ENCODE data around the gene KRTAP4-3. TPM values are rescaled to one million over a fixed set of nuclear protein-coding genes. Genes with fewer than 3 reads are reported as not detected.

Gene KRTAP4-3
- total and polyA plus RNA-seq, 2 of the 8 experiments (the other 6 are each of a cell fraction or from before 2014, with no cell fraction given) = not detected

GRCh38 chr17:41176744-41177387 is 8.8 kb upstream of the KRTAP4-3 start:
- Histone ChIP-seq H3K4me2 (ENCODE audit: insufficient read depth in 1 of 2, low read depth in 2 of 2, low read length in 2 of 2) (no peak overlapping the region), H2BK12ac (ENCODE audit: low read depth, low read length) (no peak overlapping the region), H4K5ac (ENCODE audit: insufficient read length, low read depth, low read length) (no peak overlapping the region), H4K91ac (replicated peaks; ENCODE audit: insufficient read length, low read length) (no peak overlapping the region), H3K36me3 (ENCODE audit: control insufficient read depth in 2 of 4, insufficient read depth in 4 of 4, low read length in 3 of 4) (no peaks in the 10 kb centered on the region), H2BK15ac (ENCODE audit: low read length) (no peak overlapping the region), H3K14ac (ENCODE audit: insufficient read length) (no peak overlapping the region), H3K18ac (ENCODE audit: extremely low read depth, low read length) (no peak overlapping the region), H3K4ac (replicated peaks; ENCODE audit: insufficient read length, low read depth, low read length) (no peak overlapping the region), H3K4me3 (ENCODE audit: extremely low read depth in 1 of 4, insufficient read depth in 2 of 4, low read depth in 3 of 4, low read length in 4 of 4) (no peak overlapping the region), H3K27ac (ENCODE audit: low read depth, low read length) (no peak overlapping the region), H3K79me1 (ENCODE audit: low read depth, low read length) (no peaks in the 10 kb centered on the region), H3K9ac (replicated peaks in 1 of 4; ENCODE audit: extremely low read depth in 1 of 4, low read depth in 3 of 4, low read length in 3 of 4) (no peak overlapping the region), H3K56ac (replicated peaks; ENCODE audit: insufficient read length, low read depth, low read length) (no peak overlapping the region), H3K23me2 (ENCODE audit: low read depth, low read length) (no peaks in the 10 kb centered on the region), H3K27me3 (replicated peaks in 1 of 4; ENCODE audit: control insufficient read depth in 3 of 4, extremely low read depth in 1 of 4, insufficient read depth in 3 of 4, low read length in 3 of 4) (no peaks in the 10 kb centered on the region), H3K79me2 (ENCODE audit: control insufficient read depth in 1 of 2, insufficient read depth in 2 of 2, low read length in 2 of 2) (no peaks in the 10 kb centered on the region), H2BK5ac (ENCODE audit: low read depth, low read length) (no peak overlapping the region), H2AK5ac (ENCODE audit: low read depth, low read length) (no peak overlapping the region), H2BK20ac (ENCODE audit: low read length) (no peak overlapping the region), H3K23ac (ENCODE audit: insufficient read length) (no peak overlapping the region), H4K20me1 (replicated peaks in 1 of 2; ENCODE audit: control insufficient read depth in 1 of 2, insufficient read depth in 2 of 2, low read length in 2 of 2) (no peaks in the 10 kb centered on the region), H3K4me1 (replicated peaks in 1 of 4; ENCODE audit: control insufficient read depth in 3 of 4, insufficient read depth in 4 of 4, low read length in 3 of 4) (no peaks in the 10 kb centered on the region), H2BK120ac (replicated peaks; ENCODE audit: low read depth, low read length) (no peak overlapping the region), H3K9me3 (ENCODE audit: insufficient read depth in 2 of 2, low read depth in 1 of 2, low read length in 1 of 2) (no peaks in the 10 kb centered on the region), H2AFZ (ENCODE audit: low read length) (no peak overlapping the region), H4K8ac (ENCODE audit: extremely low read depth, insufficient read depth, low read length) (no peak overlapping the region)
- DNase-seq (ENCODE audit: low read depth in 1 of 2, low spot score in 2 of 2) (no peak), FAIRE-seq (no peak)
- CTCF ChIA-PET (ENCODE audit: partially characterized antibody) = interaction anchor here (0.7 to 0.8 kb wide), 2 partner anchors 147 to 151 kb away, joined by 3 read pairs; no protein-coding TSS in a partner anchor
- POLR2A ChIA-PET (ENCODE audit: partially characterized antibody) = no interaction called here
- 91% methylated on average over 3 of the region's 3 CpGs; no CpG with 5 or more reads in 1 of the 2 experiments for WGBS, 2 experiments (ENCODE audit: extremely low coverage in 1 of 2, insufficient coverage in 1 of 2, insufficient read length in 1 of 2, insufficient replicate concordance in 2 of 2, low coverage in 1 of 2, low lambda C conversion rate in 2 of 2, missing lambda C conversion rate in 1 of 2)
- no peak for TF ChIP-seq KDM1A (IDR thresholded peaks at IDR 0.05; ENCODE audit: borderline replicate concordance, low read length)
- TF ChIP-seq RFX5 (IDR thresholded peaks at IDR 0.05; ENCODE audit: borderline replicate concordance, low read depth, low read length) = no peak
- TF ChIP-seq E2F6 (IDR thresholded peaks at IDR 0.05) = no peak
- no peak for TF ChIP-seq CHD2 (IDR thresholded peaks at IDR 0.05; ENCODE audit: low read length)
- TF ChIP-seq EGR1 (IDR thresholded peaks at IDR 0.05; ENCODE audit: borderline replicate concordance, low read depth, low read length) = no peak
- no peak for TF ChIP-seq JUN (IDR thresholded peaks at IDR 0.05; ENCODE audit: low read depth, low read length)
- TF ChIP-seq CTCF (IDR thresholded peaks at IDR 0.05; ENCODE audit: control extremely low read depth in 1 of 3, insufficient read depth in 1 of 3, low read depth in 1 of 3, low read length in 3 of 3) = no peak
- TF ChIP-seq POU5F1 (IDR thresholded peaks at IDR 0.05; ENCODE audit: low read depth, low read length) = no peak
- TF ChIP-seq MAFK (IDR thresholded peaks at IDR 0.05; ENCODE audit: low read depth, low read length) = no peak
- TF ChIP-seq RBBP5 (IDR thresholded peaks at IDR 0.05; ENCODE audit: borderline replicate concordance, low read depth, low read length) = no peak

Data from H1 (cell line).